ENCODE results near the gene MOSMO.
"Not testable (repeated sequence)": the region's sequence is repeated elsewhere in the genome, so short reads cannot be mapped to it uniquely, and the experiment has no call there.

Gene MOSMO

DNA sequence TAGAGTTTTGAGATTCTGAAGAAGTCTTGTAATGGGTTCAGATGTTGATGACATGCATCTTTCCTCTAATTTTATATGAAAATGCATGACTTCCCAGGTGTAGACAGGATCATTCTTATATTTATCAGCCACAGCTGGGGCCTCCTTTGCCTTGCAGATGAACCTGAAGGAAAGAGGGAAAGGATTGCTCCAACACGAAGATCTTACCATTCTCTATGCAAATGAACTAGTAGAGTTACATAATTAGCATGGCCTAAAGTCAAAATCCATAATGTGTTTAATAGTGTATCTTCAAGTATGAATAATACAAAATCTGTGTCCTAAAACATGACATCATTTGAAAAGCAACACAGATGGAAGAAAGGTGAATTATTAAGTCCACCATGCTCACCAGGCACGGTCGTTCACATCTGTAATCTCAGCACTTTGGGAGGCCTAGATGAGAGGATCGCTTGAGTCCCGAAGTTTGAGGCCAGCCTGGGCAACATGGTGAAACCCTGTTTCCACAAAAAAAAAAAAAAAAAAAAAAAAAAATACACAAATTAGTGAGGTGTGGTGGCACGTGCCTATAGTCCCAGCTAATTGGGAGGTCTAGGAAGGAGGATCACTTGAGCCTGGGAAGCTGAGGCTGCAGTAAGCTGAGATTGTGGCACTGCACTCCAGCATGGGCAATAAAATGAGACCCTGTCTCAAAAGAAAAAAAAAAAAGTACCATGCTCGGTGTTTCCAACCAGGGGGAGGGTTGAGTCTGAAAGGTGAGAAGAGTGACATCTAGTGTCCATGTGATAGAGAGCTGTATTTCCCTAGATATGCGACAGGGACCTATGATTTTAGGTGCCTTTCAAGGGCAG is 90.7 kb downstream of the MOSMO start:
- peak; percentile 42 for DNase-seq

- DNase-seq = no peak
These were observed 91.5 kb downstream of the MOSMO start for GRCh38 chr16:22099256-22099975.

- no peak for DNase-seq
These were observed 95.5 kb downstream of the MOSMO start for GRCh38 chr16:22103441-22103840.

GRCh38 chr16:22109258-22109898 is 101.5 kb downstream of the MOSMO start:
- peak; percentile 1 for DNase-seq

GRCh38 chr16:22111629-22112028 is 103.7 kb downstream of the MOSMO start:
- not testable (repeated sequence) for DNase-seq

DNA sequence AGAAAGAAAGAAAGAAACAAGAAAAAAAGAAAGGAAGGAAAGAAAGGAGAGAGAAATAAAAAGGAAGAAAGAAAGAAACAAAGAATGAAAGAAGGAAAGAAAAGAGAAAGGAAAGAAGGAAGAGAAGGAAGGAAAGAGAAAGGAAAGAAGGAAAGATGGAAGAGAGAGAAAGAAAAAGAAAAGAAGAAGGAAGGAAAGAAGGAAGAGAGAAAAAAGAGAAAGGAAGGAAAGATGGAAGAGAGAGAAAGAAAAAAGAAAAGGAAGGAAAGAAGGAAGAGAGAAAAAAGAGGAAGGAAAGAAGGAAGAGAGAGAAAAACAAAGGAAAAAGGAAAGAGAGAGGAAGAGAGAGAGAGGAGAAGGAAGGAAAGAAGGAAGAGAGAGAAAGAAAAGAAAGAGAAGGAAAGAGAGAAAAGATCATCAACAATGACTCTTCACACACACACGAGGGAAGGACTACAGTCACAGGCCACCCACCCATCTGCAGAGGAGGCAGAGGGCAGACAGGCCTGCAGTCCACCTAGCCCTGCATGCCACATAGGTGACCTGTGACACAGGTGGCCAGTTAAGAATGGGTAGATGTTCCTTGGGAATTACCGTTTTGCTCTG is 108.3 kb downstream of the MOSMO start:
- no peak for DNase-seq

GRCh38 chr16:22117609-22118008 is 109.7 kb downstream of the MOSMO start:
- no peak for DNase-seq

GRCh38 chr16:22120440-22120839 is 112.5 kb downstream of the MOSMO start:
- no peak for DNase-seq

GRCh38 chr16:22122239-22122638 is 114.3 kb downstream of the MOSMO start:
- DNase-seq = no peak

- no peak for DNase-seq
These were observed 115.2 kb downstream of the MOSMO start for GRCh38 chr16:22123146-22123545.

DNA sequence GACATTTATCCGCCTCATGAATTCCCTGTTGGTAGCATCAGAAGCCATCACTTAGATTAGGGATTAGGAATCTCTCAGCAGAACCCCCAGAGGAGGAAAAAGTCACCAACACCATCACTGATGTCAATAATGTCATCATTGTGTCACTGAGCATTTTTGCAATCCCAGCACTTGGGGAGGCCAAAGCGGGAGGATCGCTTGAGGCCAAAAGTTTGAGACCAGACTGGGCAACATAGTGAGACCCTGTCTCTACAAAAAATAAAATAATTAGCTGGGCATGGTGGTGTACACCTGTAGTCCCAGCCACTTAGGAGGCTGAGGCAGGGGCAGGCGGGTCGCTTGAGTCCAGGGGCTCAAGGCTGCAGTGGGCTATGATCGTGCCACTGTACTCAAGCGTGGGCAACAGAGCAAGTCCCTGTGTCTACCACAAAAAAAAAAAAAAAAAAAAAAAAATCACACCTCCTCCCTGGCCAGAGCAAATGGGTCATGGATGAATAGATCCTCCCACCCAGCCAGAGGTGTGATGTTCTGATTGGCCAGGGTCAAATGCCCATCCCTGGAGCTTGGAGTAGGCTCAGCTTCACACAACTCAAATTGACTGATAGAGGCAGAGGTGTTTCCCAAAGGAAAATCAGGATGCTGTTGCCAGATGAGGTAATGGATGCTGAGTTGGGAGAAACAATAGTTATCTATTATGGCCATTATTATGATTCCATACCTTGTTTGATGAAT is 116.0 kb downstream of the MOSMO start:
- DNase-seq = no peak

DNA sequence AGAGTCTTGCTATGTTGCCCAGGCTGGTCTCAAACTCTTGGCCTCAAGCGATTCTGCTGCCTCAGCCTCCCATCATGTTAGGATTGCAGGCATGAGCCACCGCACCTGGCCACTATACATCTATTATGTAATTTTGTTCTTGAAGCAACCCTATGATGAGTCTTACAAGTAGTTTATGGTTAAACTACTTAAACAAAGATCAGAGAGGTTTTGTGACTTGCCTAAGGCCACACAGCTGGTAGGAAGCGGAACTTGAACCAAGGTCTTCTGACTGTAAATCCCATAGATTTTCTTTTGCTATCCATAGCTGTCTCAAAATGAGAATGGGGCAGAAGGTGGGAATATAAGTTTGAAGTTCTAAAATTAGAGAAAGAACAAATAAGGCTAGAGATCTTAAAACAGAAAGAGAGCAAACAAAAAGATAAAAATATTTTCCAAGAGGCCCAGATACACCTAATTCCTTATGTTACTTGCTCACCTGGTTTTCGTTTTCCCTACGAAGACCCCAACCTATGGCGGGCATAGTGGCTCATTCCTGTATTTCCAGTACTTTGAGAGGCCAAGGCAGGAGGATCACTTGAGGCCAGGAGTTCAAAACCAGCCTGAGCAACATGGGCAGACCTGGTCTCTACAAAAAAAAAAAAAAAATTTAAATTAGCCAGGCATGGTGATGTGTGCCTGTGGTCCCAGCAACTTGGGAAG is 116.8 kb downstream of the MOSMO start:
- DNase-seq = no peak

GRCh38 chr16:22126037-22126558 is 118.2 kb downstream of the MOSMO start:
- no peak for DNase-seq

GRCh38 chr16:22128537-22128936 is 120.6 kb downstream of the MOSMO start:
- not testable (repeated sequence) for DNase-seq

GRCh38 chr16:22130528-22130927 is 122.6 kb downstream of the MOSMO start:
- no peak for DNase-seq

DNA sequence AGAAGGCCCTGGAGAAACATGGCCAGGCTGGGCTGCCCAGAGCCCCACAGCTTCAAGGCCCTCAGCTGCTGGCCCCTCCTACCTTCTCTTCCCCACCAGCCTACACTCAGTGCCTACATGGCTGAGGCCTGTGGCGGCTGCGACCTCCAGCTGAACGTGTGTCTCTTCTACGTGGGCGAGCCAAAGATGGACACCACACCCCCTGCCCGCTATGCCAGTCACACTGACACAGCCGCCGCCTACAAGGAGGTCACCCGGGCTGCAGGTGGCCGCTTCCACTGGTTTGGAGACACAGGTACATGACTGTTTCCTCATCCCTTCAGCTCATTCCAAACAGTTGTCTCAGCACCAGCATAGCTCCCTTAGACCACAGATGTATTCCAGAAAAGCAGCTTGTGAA is 124.9 kb downstream of the MOSMO start:
- DNase-seq = no peak

Data from CD4-positive, alpha-beta T cell treated with Interleukin-4 for 4 hours (primary cell).